Esophagus squamous epithelium (tissue), 5 donors: ENCODE results near the gene CROCC. TPM values are rescaled to one million over a fixed set of nuclear protein-coding genes. Genes with fewer than 3 reads are reported as not detected.

Source experiments
- DNase-seq: peaks from one replicate; lab custom pipeline; 2025; lab: John Stamatoyannopoulos, UW
- H3K27ac ChIP-seq, 4 donors: fragments of 200-600 bp; sonication (generic); one replicate each; pipeline ENCODE4 v1.5.1; 2016 to 2019; ENCODE audit warnings: mild to moderate bottlenecking in 1 of 4
- H3K27me3 ChIP-seq, 4 donors: fragments of 200-600 bp; sonication (generic); 1 replicate in 3 of 4; 2 replicates in 1 of 4; pipeline versions ENCODE4 v1.5.1 to v1.6.0; 2017 to 2021; ENCODE audit warnings: antibody characterized with exemption in 1 of 4
- H3K36me3 ChIP-seq, 3 donors: fragments of 200-600 bp; sonication (generic); one replicate each; pipeline ENCODE4 v1.5.1; 2016 to 2019
- H3K4me1 ChIP-seq, 3 donors: fragments of 200-600 bp; sonication (generic); one replicate each; pipeline ENCODE4 v1.5.1; 2017 to 2019
- H3K4me3 ChIP-seq, 4 donors: fragments of 200-600 bp; sonication (generic); 1 replicate in 3 of 4; 2 replicates in 1 of 4; pipeline ENCODE4 v1.5.1; 2016 to 2019; ENCODE audit warnings: mild to moderate bottlenecking in 2 of 4, moderate library complexity in 1 of 4
- H3K9me3 ChIP-seq, 3 donors: fragments of 200-600 bp; sonication (generic); one replicate each; pipeline ENCODE4 v1.5.1; 2016 to 2019
- POLR2A ChIP-seq, 4 donors: fragments of 450-650 bp; IDR thresholded peaks; one replicate each; pipeline ENCODE4 v1.6.1; 2017; ENCODE audit warnings: antibody characterized with exemption in 4 of 4, mild to moderate bottlenecking in 4 of 4, moderate library complexity in 3 of 4
- WGBS, 2 donors: methylation state at CpG; one replicate each; pipeline ENCODE4 v1.1.5; 2018; 5-methylcytosine and 5-hydroxymethylcytosine counted together
- intact Hi-C: fragments of 100-400 bp; cut with DNase I; formaldehyde crosslinking; loops from one replicate; pipeline ENCODE4 v1.15.0; 2022
- total RNA-seq, 4 donors: library from RNA; depleted of rRNA; stranded (reverse); fragments of >200 nt; gene quantifications; one replicate each; pipeline ENCODE4 v1.1.0, GENCODE V29; 2016
- TF ChIP-seq, protein P1 (sequence below), 6 experiments: fragments of 450-650 bp in 4 of 6; fragments of 200-600 bp in 2 of 6; sonication (generic) in 2 of 6; IDR thresholded peaks; one replicate each; pipeline ENCODE4 v1.5.1; 2016 to 2019; ENCODE audit warnings: antibody characterized with exemption in 6 of 6, mild to moderate bottlenecking in 4 of 6, moderate library complexity in 4 of 6
- donor health status: DM: yes; HTN: yes; CAD: no.

CROCC gene
- total RNA-seq, 4 donors from 2014 or later: 8.5 to 43.1 (median 30.2) TPM

DNA sequence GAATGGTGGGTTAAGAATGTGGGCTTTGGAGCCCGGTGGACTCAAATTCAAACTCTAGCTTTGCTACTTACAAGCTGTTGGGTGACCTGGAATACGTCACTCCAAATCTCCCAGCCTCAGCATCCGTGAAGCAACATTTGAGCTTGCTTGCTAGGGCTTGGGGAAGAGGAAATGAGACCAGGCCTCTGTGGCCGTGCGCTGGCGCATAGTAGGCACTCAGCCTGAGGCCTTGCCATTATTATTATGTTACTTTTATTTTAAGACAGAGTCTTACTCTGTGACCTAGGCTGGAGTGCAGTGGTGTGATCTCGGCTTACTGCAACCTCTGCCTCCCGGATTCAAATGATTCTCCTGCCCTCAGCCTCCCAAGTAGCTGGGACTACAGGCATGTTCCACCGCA, 70.9 kb downstream of the CROCC start:
- intact Hi-C loops: no loop called here
- WGBS, 2 donors: 97% methylated on average over 8 of the region's 9 CpGs

DNA sequence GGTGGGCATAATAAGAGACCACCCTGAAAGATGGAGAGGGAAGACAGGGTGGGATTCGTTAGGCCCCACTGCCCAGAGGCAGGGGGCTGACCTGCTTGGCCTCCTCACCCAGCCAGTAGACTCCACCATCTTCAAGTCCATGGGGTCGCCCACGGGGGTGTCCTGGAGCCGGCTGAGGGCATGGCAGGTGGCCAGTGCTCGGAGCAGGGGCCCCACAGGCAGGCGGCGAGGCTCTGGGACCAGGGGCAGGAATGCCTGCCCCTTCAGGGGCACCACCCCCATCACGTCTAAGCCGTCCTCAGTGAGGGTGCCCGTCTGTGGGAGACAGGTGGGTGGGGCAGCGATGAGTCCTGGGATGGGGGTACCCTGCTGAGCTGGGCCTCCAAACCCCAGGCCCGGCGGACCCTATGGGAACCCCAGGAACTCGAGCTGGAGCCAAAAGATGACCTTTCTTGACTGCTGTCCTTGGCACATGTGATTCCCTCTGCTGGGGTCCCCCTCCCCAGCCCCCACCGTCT, 71.8 kb downstream of the CROCC start:
- H3K4me3 ChIP-seq: no peak overlapping the region
- TF ChIP-seq, protein P1, sequence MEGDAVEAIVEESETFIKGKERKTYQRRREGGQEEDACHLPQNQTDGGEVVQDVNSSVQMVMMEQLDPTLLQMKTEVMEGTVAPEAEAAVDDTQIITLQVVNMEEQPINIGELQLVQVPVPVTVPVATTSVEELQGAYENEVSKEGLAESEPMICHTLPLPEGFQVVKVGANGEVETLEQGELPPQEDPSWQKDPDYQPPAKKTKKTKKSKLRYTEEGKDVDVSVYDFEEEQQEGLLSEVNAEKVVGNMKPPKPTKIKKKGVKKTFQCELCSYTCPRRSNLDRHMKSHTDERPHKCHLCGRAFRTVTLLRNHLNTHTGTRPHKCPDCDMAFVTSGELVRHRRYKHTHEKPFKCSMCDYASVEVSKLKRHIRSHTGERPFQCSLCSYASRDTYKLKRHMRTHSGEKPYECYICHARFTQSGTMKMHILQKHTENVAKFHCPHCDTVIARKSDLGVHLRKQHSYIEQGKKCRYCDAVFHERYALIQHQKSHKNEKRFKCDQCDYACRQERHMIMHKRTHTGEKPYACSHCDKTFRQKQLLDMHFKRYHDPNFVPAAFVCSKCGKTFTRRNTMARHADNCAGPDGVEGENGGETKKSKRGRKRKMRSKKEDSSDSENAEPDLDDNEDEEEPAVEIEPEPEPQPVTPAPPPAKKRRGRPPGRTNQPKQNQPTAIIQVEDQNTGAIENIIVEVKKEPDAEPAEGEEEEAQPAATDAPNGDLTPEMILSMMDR (IDR thresholded peaks at IDR 0.05): no peak
- TF ChIP-seq POLR2A (IDR thresholded peaks at IDR 0.05): no peak
- intact Hi-C loops: no loop called here
- no peaks in the 10 kb centered on the region for H3K27me3 ChIP-seq
- no peaks in the 10 kb centered on the region for H3K9me3 ChIP-seq
- 95 to 98% methylated on average over 4 to 12 of the region's 15 CpGs for WGBS, 2 donors
- peaks cover 0 to 91% (median 6%) of the 10 kb centered on the region in 3 donors for H3K36me3 ChIP-seq
- H3K4me1 ChIP-seq: peaks cover 0 to 20% (median 0%) of the 10 kb centered on the region in 3 donors
- no peak overlapping the region for H3K27ac ChIP-seq
- DNase-seq: no peak

More for the DNA sequence above, 70.9 kb downstream of the CROCC start:
- H3K4me3 ChIP-seq: no peak overlapping the region
- H3K4me1 ChIP-seq: peaks cover 0 to 11% (median 0%) of the 10 kb centered on the region in 3 donors
- DNase-seq: no peak
- H3K9me3 ChIP-seq: no peaks in the 10 kb centered on the region
- H3K36me3 ChIP-seq: peaks cover 6 to 91% (median 11%) of the 10 kb centered on the region in 3 donors
- no peaks in the 10 kb centered on the region for H3K27me3 ChIP-seq
- H3K27ac ChIP-seq: no peak overlapping the region
- TF ChIP-seq POLR2A (IDR thresholded peaks at IDR 0.05): no peak
- TF ChIP-seq, protein P1 (IDR thresholded peaks at IDR 0.05): no peak

DNA sequence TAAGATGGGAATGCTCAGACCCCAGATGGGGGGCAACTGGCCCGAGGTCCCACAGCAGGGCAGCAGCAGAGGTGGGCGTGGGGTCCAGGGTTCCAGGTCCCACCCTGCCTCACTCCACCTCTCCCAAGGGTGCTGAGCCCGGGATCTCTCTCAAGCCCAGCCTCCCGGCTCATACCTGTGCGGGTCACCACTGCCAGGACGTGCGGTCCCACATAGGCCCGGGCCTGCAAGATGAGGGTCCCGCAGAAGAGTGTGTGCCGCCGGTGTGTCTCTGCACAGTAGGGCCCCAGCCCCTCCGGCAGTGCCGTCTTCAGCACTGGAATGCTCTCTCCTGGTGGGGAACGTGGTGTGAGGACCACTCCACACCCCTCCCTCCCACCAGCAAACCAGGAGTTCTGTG, 75.1 kb downstream of the CROCC start:
- 80% methylated on average over 1 to 3 of the region's 14 CpGs for WGBS, 2 donors
- no peaks in the 10 kb centered on the region for H3K9me3 ChIP-seq
- intact Hi-C loops: no loop called here
- H3K27ac ChIP-seq: no peak overlapping the region
- no peak for TF ChIP-seq POLR2A (IDR thresholded peaks at IDR 0.05)
- TF ChIP-seq, protein P1 (IDR thresholded peaks at IDR 0.05): no peak
- peaks cover 1 to 91% (median 6%) of the 10 kb centered on the region in 3 donors for H3K36me3 ChIP-seq
- no peak overlapping the region for H3K4me3 ChIP-seq
- no peak for DNase-seq
- H3K27me3 ChIP-seq: no peaks in the 10 kb centered on the region
- H3K4me1 ChIP-seq: peaks cover 0 to 29% (median 0%) of the 10 kb centered on the region in 3 donors

DNA sequence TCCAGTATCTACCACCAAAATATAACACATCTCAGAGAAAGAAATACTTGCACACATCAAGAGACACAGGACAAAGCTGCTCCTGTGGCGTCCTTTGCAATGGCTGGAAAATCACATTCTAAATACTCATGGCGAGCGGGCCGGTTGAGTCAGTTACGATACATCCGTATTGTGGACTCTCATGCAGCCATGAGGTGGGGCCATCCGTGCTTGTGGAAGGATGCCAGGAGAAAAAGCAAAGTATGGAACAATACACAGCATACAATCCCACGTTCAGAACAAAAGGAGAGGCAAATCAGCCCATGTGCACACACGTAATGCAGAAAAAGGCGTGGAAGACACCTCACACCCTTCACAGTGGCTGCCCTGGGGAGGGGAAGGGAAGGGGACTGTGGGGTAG, 76.9 kb downstream of the CROCC start:
- no peaks in the 10 kb centered on the region for H3K27me3 ChIP-seq
- TF ChIP-seq, protein P1 (IDR thresholded peaks at IDR 0.05): no peak
- TF ChIP-seq POLR2A (IDR thresholded peaks at IDR 0.05): no peak
- WGBS, 2 donors: 44 to 57% methylated on average over 10 of the region's 10 CpGs
- peaks cover 0 to 38% (median 0%) of the 10 kb centered on the region in 3 donors for H3K4me1 ChIP-seq
- no peak overlapping the region for H3K4me3 ChIP-seq
- peaks cover 6 to 89% (median 13%) of the 10 kb centered on the region in 3 donors for H3K36me3 ChIP-seq
- peak overlapping the region in 3 of 4 donors; percentile 48 to 81 (median 50) for H3K27ac ChIP-seq
- intact Hi-C loops: no loop called here
- no peaks in the 10 kb centered on the region for H3K9me3 ChIP-seq
- no peak for DNase-seq

DNA sequence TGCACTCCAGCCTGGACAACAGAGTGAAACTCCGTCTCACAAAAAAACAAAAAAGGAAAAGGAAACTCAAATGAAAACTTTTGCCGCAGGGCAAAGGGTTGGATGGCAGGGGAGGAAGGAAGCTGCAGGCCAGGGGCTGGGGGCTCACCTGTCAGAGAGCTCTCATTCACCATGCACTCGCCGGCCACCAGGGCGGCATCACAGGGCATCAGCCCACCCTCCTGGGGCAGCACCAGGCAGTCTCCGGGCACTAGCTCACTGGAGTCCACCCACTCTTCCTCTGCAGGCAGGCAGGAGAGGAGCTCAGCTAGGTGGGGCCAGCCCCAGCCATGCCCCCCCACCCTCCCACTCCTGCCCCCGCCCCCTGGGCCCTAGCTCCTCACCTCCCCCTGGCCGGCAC, 78.1 kb downstream of the CROCC start:
- H3K9me3 ChIP-seq: no peaks in the 10 kb centered on the region
- peaks cover 14 to 98% (median 17%) of the 10 kb centered on the region in 3 donors for H3K36me3 ChIP-seq
- no peak overlapping the region for H3K27ac ChIP-seq
- no peaks in the 10 kb centered on the region for H3K27me3 ChIP-seq
- TF ChIP-seq, protein P1 (IDR thresholded peaks at IDR 0.05): no peak
- no peak for TF ChIP-seq POLR2A (IDR thresholded peaks at IDR 0.05)
- no peak overlapping the region for H3K4me3 ChIP-seq
- no peak for DNase-seq
- WGBS, 2 donors: 88 to 91% methylated on average over 5 to 6 of the region's 8 CpGs
- H3K4me1 ChIP-seq: peaks cover 0 to 46% (median 5%) of the 10 kb centered on the region in 3 donors
- intact Hi-C loops: no loop called here
